GM19397 (cell line): ENCODE data around the gene EPX.

Experiments
- ATAC-seq: cut with Tn5 transposase; IDR thresholded peaks from one replicate; pipeline ENCODE4 v1.9.1; 2021; ENCODE audit warnings: mild to moderate bottlenecking, moderate library complexity; ENCODE audit not compliant: unreplicated experiment

The EPX gene

DNA sequence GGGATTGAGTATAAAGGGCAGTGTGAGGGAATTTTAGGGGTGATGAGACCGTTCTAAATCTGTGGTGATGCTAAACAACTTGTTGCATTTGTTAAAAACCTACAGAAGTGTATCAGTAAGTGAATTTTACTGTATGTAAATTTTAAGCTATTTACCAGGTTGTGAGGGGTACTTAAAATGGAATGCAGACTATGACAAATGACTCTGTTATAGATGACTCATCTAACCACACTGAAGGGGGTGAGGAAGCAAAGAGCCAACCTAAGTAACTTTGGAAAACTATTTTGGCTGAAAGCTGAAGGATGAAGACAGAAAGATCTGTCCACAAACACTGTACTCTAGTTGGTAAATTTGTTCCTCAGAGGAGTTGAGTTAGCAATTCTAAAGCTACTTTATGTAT, 31.8 kb downstream of the EPX start:
- ATAC-seq = no peak

DNA sequence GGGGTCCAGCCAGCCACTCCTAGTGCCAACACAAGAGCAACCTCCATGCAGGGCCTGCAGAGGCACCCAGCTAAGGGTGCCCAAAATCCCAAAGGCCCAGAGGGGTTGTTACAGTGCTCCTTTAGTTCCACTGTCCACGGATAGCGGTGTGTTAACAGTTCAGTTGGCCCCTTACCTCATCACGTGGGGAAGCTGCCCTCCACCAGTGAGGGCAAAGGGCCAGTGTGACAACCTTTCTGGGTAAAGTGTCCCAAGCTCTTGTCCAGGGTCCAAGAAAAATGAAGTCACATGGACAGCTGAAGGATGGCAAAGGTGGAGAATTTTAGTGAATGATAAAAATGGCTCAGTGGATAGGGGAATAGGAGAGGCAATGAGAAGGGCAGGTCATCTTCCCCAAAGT, 35.2 kb downstream of the EPX start:
- no peak for ATAC-seq

DNA sequence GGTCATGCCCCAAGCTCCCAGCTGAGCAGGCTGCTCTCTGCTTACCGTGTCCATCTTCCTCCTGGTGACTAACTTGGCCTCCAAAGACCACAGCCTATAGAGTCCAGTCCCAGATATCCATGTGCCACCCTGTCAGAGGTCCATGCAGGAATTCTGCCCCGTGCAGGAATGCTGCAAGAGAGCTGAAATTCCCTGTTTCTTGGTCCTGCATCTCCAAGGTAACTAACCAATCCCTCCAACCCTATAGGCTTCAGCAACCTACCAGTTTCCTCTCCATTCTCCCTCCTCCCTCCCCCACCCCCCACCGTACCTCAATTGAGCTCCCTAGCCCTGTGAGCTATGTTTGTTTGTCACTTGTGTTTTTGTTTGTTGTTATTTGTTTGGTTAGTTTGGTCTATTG, 36.2 kb downstream of the EPX start:
- no peak for ATAC-seq

DNA sequence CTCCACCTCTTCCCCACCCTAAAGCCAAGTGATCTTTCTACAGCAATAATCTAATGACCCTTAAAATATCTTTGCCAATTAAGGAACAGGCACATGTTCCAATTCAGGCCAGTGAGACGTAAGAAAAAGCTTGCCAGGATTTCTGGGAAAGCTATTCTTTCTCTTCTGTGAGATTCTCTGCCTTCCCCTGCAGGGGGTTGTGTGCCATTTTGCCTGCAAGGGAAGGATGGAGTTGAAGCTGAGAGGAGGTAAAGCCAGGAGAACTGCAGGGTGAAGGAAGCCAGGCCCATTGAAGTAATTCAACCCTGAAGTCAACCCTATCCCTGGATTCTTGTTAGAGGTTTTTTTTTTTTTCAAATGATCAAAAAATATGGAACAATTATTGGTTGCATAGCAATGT, 36.9 kb downstream of the EPX start:
- no peak for ATAC-seq

DNA sequence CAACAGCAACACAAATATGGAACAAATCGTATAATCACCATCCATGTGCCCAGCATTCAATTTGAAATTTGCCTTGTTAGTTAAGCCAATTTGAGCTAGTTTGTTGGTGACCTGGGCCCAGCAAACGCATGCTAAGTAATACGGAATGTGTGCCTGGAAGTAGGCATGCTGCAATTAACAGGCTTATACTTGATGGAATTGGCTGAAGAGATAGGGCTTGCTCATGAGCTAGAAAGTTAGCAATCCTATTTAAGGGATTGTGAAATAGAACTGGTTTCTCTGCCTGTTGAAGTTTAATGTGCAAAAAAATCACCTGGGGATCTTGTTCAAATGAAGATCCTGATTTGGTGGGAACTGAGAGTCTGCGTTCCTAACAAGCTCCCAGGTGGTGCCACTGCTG, 37.4 kb downstream of the EPX start:
- ATAC-seq = no peak

DNA sequence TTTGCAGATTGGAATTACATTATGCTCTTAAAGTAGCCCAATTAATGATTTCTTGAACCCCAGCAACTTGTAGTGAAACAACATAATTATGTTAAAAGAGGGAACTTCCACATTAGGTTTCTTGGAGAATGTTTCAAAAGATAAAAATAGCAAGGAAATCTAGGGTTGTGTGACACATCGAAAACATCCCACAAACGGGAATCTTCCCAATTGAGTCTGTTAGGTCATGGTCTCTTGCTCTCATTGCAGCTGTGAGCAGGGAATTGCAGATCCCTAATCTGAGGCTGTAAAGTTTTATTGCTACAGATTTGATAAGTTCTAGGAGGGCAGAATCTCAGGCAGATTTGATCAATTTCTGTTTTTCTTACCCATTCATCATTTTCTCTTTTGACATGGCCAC, 39.1 kb downstream of the EPX start:
- no peak for ATAC-seq

DNA sequence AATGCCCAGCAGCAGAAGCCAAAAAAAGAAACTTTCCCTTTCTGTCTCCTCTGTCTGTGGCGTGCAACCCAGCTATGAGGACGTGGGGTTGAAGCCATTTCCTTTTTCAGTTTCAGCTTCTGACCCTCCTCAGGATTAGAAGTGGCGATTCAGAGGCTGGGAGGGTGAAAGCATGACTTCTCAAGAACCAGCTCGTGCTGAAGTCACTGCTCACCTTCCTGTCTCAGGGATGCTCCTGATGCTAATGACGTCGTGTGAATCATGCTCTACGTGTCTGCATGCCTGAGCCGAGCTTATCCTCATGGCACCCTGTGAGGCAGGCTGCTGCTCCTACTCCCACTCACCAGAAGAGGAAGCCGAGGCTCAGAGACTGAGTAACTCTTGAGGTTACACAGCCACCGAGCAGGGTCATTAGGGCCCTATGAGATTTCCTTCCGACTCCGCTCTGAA, 40.2 kb downstream of the EPX start:
- peak; percentile 82 for ATAC-seq

DNA sequence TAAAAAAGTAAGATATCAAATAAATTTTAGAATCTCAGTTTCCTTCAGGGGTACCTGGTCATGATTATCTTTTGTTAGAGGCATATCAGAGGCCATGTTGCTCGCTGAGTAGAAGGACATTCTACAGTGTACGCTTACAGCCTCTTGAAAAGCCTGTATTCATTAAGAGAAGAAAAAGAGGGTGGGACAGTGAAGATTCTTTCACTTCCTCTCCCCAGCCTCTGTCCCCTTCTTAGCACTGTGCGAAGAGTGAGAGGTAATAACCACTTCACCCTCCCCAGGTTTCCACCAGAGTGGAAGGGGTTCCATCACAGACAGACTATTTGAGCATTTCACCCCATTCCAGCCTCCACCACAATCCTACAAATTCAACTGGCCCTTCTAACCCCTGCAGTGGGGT, 41.0 kb downstream of the EPX start:
- peak; percentile 48 for ATAC-seq

DNA sequence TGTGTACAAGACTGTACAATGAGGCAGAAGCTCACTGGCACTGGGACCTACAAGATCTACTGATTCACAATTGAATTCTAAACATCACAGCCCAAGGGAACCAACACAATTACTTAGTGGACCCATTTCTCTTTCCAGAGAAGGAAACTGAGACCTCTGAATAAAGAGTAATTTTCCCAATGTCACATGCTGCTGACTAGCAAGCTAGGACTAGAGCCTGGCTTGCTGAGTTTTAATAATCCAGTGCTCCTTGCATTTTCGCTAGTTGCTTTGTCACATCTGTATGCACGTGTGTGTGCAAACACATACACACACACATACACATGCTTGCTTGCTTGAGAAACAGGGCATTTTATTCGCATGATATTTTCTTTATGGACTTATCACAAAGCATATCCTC, 42.0 kb downstream of the EPX start:
- no peak for ATAC-seq

DNA sequence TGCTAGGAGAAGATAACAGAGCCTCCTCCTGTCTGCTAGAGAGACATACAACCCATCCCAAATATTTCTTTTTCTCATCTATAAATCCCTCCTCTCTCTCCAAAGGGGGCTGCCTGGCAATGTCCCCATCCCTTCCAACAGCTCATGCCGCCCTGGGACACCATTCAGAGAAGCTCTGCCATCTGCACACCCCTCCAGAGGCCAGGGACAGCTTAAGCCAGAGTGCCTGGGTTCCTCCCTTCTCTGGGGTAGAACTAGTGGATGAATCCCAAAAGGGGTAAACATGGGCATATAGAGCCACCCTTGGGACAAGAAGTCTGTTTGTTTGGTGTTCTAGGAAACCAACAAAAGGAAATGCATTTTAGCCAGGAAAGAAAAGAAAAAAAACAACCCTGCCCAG, 43.3 kb downstream of the EPX start:
- ATAC-seq = no peak

DNA sequence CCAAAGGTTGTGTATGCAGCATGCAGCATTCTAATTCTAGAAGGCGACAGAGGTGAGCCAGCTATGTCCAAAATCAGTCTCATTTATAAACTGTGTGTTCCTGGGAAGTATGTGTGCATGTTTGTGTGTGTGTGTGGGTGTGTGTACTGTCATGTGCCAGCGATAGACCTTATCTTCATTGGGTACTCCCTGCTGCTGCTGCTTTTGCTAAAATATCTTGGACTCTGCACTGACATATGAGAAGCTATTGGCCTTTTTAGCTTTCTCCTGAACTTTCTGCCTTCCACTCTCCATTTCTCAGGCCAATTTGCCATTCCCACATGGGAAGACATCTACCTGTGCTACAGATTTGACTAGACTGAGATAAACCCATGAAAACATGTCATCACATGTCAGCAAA, 43.9 kb downstream of the EPX start:
- ATAC-seq = no peak

DNA sequence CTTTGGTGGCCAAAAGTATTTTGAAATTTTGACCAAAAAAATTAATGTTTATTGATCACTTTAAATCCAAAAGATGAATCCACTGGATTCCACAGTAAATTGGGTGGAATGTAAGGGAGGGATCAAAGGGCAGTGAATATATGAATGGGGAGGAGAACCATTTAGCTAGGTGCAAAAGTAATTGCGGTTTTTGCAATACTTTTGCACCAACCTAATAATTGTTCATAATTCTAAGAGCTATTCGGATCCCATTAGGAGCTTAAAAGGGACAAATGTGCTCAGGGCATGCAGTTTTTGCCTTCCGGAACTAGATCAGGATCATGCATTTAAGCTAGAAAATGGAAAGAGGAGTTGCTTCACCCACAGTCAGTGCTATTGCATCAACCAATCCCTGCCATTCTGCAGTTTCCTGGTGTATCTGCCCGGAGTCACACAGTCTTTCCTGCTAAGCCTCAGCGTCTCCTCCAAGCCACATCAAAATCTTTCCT, 45.7 kb downstream of the EPX start, which contains the start of gene LPO:
TSS of gene LPO (plus strand) at position 438 of the 488 bp plus-strand sequence. CDS start 4,396 bp downstream, outside the sequence.
- ATAC-seq = no peak

DNA sequence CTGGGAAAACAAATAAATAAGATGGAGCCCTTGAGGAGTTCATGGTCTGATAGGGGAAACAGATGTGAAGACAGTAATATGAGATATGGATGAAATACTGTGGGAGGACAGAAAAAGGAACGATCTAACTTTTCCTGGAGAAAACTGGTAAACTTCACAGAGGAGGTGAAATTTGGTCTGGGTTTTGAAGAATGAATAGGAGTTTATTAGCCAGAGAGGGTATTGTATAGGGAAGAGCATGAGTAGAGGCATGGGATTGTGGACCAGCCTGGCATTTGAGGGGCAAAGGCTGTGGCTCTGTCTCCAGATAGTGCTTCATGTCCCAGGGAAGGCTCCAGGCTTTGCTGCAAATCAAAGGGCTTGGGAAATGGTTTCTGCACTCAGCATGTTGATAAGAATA, 47.5 kb downstream of the EPX start:
- ATAC-seq = no peak

DNA sequence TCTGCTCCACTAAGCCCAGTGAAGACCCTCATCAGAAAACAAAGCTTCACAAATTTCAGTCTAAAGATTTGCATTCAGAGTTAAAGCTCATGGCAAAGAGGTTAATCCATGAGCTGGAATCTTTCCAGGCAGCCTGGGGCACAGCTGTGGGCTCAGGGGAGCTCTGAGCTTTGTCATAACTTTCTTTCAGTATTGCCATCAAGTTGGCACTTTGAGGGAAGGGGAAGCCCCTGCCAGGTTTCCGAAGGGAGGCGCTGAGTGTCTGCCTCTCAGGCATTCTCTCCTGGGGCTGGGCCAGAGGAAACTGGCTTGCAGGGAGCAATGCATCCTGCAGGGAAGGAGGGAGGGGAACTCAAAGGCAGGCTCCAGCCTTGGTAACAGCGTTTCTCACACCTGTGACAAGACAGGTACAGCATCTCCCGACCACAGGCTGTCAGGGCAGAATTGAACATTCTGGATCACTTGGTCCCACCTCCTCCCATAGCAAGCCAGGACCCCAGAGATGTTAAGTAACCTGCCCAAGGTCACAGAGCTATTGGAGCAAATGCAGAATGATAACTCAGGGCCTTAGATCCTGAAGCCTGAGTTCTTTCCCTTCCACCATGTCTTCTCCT, 49.8 kb downstream of the EPX start:
- no peak for ATAC-seq

DNA sequence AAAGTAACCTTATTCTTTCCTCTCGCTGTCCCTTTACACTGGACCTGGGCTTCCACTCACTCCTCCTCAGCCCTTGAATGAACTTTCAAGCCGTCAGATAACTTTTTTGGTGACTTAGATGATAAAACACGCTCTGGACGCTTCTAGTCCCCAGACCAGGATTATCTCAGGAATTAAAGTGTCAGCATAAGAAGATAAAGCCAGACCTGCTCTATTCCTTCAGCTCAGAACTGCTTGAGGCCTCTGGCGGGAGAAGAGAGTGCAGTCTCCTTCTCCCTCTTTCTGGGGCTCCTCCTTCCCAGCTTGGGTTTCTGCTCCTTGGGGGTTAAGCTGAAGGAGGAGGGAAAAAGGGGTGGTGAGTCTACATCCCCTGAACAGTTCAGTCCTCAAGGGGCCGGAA, 52.4 kb downstream of the EPX start:
- no peak for ATAC-seq

DNA sequence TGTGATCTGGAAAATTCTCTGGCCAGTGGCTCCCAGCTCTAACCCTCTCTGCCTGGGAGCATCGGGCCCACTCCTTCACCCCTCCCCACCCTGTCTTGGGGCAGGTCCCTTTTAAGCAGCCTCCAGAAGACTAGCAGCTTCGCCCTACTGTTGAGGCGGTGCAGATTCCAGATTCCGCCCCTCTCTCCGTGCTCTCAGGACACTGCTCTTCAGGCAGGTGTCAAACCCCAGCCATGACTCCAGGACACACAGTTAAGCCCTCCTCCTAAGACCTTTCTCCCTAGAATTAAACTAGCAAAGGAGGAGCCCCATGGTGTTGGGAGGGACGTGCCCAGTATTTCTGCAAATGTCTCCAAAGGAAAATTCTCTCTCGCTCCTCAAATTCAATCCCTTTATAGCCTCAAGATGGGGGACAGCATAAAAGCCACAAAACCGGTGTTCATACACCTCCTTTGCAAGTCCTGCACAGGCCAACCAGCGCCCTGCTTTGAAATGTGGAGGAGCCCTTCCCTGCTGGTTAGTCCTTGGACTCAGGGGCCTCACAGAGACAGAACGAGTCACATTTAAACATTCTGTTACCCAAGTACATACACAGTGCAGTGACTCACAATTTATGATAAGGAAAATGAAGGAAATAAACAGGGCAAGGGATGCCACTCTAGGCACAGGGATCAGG, 53.0 kb downstream of the EPX start:
- ATAC-seq = no peak

DNA sequence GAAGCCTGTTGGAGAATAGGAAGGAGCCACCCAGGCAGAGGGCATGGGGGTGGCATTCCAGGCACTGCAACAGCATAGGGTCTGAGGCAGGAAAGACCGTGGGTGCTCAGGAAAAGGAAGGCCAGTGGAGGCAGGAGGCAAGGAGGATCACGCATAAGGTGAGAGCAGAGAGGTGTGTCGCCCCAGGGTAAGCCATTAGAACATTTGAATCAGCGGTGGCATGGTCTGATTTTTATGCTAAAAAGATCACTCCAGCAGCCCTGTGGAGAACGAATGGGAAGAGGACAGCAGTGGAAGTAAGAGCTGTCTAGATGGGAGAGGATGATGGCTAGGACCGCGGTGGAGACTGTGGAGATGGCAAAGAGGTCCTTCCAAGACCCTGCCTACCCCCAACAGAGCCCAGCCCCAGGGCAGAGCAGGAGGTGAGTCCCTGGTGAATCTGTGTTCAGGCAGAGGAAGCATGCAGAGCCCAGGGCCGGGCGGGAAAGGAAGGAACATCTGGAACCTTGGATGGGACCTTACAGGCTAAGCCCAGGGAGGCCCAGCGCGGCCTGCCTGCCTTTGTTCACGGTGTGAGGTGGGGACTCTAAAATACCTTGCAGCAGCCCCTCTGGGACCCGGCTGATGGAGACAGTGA, 53.7 kb downstream of the EPX start:
- no peak for ATAC-seq

DNA sequence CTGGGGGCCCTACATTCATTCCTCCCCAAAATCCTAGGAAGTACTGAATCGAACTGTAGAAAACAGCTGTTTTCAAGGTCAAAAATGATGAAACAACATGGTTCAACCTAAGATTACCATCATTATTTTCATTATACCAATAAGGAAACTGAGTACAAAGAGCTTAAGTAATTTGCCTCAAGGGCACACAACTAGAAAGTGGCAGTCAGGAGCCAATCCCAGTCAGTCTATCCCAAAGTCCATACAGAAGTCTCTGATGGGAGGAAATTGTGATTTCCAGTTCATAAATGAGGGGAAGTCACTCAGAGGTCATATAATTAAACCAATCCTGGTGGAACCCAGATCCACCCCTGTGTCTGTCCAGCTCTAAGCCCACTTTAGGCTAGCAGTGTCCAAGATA, 54.3 kb downstream of the EPX start:
- no peak for ATAC-seq

DNA sequence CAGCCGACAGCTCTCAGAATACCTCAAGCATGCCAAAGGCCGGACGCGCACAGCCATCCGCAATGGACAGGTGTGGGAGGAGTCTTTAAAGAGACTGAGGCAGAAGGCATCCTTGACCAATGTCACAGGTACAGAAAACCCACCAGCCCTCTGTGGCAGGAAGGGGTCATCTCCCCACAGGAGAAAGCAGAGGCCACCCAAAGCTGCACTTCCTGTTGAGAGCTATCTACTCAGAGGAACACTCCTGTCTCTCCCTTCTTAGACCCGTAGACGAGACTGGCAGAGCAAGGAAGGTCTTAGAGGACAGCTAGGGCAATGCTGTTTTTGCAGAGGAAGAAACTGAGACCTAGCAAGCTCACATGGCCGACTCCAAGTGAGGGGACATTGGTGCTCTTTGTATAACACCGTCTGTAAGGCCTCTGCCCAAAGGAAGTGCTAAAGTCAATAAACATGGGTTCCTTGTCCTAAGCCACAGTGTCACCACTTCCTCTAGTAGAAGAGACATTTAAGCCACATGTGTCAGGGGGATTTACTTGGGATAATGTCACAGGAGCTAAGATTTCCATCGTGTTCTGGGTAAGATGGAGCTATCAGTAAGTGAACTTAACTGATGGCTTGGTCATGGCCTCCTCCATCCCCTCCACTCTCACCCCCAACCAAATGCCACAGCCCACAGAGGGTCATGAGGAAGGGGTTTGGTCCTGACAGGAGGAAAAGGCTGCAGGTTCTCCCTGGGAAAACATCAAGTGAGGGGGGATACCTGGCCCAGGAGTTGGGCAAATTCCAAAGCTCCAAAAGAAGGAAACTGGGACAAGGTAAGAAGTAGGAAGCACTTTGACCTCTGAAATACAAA, 55.2 kb downstream of the EPX start:
- ATAC-seq = no peak

DNA sequence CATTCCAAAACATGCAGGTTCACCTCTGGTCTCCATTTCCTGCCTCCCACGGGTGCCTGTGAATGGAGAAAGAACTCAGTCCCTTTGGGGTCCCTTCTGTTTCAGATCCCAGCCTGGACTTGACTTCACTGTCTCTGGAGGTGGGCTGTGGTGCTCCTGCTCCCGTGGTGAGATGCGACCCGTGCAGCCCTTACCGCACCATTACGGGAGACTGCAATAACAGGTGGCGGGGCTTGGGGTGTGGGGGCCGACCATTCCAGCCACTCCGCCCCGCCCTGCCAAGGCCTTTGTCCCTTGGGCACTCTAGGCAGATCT, 56.4 kb downstream of the EPX start:
- no peak for ATAC-seq
